HepG2 (cell line): ENCODE measurements around the gene ZNF17. TPM values are rescaled to one million over a fixed set of nuclear protein-coding genes. Genes with fewer than 3 reads are reported as not detected.

Source experiments
- HDAC2 ChIP-seq: sonication (generic); formaldehyde crosslinking; IDR thresholded peaks from 2 replicates; pipeline ENCODE4 v1.4.0; 2020; ENCODE audit warnings: missing genetic modification reagents
- KAT8 ChIP-seq: IDR thresholded peaks from 2 replicates; pipeline ENCODE4 v1.6.1; 2016; ENCODE audit warnings: missing genetic modification reagents, missing compliant biosample characterization
- MIXL1 ChIP-seq: IDR thresholded peaks from 2 replicates; pipeline ENCODE4 v1.6.1; 2016
- PAWR ChIP-seq: sonication (generic); formaldehyde crosslinking; IDR thresholded peaks from 2 replicates; pipeline ENCODE4 v1.4.0; 2020; ENCODE audit warnings: missing genetic modification reagents, mild to moderate bottlenecking, borderline replicate concordance
- PHF8 ChIP-seq: sonication (generic); formaldehyde crosslinking; IDR thresholded peaks from 2 replicates; pipeline ENCODE4 v1.5.0; 2020; ENCODE audit warnings: missing genetic modification reagents
- RFX1 ChIP-seq: fragments of 450-650 bp; IDR thresholded peaks from 2 replicates; pipeline ENCODE4 v1.6.1; 2017
- SAP130 ChIP-seq: IDR thresholded peaks from 2 replicates; pipeline ENCODE4 v1.6.1; 2016; ENCODE audit warnings: low read depth
- TBX3 ChIP-seq: fragments of 450-650 bp; IDR thresholded peaks from 2 replicates; pipeline ENCODE4 v1.6.1; 2017; ENCODE audit warnings: antibody characterized with exemption, mild to moderate bottlenecking, inconsistent platforms, borderline replicate concordance
- ZBTB1 ChIP-seq: sonication (generic); formaldehyde crosslinking; IDR thresholded peaks from 2 replicates; pipeline ENCODE4 v1.4.0; 2020; ENCODE audit warnings: missing genetic modification reagents, borderline replicate concordance
- ZBTB10 ChIP-seq: sonication (generic); formaldehyde crosslinking; IDR thresholded peaks from 2 replicates; pipeline ENCODE4 v1.4.0; 2020; ENCODE audit warnings: missing genetic modification reagents, borderline replicate concordance
- ZNF619 ChIP-seq: sonication (generic); formaldehyde crosslinking; IDR thresholded peaks from 2 replicates; pipeline ENCODE4 v1.4.0; 2020; ENCODE audit warnings: mild to moderate bottlenecking, missing genetic modification reagents
- ZNF816 ChIP-seq: sonication (generic); formaldehyde crosslinking; IDR thresholded peaks from 2 replicates; pipeline ENCODE4 v1.8.0; 2022; ENCODE audit warnings: missing genetic modification reagents, mild to moderate bottlenecking, borderline replicate concordance
- polyA plus RNA-seq, 8 experiments: library from polyadenylated mRNA; depleted of rRNA in 3 of 8; stranded (reverse) in 7 of 8; unstranded in 1 of 8; fragments of >200 nt; fragmentation: Illumina TruSeq in 4 of 8; extraction: Trizol in 4 of 8; gene quantifications; 2 replicates each; pipeline versions ENCODE4 v1.2.1 to v1.2.3, GENCODE V29; 2011 to 2016; ENCODE audit warnings: low read depth in 4 of 8, missing spikeins in 1 of 8, mixed read lengths in 1 of 8; ENCODE audit not compliant: insufficient read depth in 1 of 8
- total RNA-seq, 5 experiments: library from RNA; depleted of rRNA; stranded (reverse); fragments of >200 nt; fragmentation: Illumina TruSeq; extraction: Trizol; gene quantifications; 2 replicates each; pipeline ENCODE4 v1.2.3, GENCODE V29; 2016; ENCODE audit warnings: low read depth in 1 of 5
- TF ChIP-seq, protein P1 (sequence below): sonication (generic); formaldehyde crosslinking; IDR thresholded peaks from 2 replicates; pipeline ENCODE4 v1.4.0; 2020; ENCODE audit warnings: missing genetic modification reagents
- TF ChIP-seq, protein P2 (sequence below): sonication (generic); formaldehyde crosslinking; IDR thresholded peaks from 2 replicates; pipeline ENCODE4 v1.5.1; 2020; ENCODE audit warnings: mild to moderate bottlenecking, missing genetic modification reagents, moderate library complexity
- TF ChIP-seq, protein P3 (sequence below): sonication (generic); formaldehyde crosslinking; IDR thresholded peaks from 2 replicates; pipeline ENCODE4 v1.4.0; 2020; ENCODE audit warnings: mild to moderate bottlenecking, missing genetic modification reagents
- TF ChIP-seq, protein P4 (sequence below): IDR thresholded peaks from 2 replicates; pipeline ENCODE4 v1.6.1; 2016; ENCODE audit warnings: mild to moderate bottlenecking, missing biosample characterization, missing genetic modification reagents

The ZNF17 gene
- total and polyA plus RNA-seq, 2 of the 13 experiments (the other 11 are each of a cell fraction or from before 2014, with no cell fraction given), result 3.7 to 10.1 TPM

- TF ChIP-seq KAT8 (CRISPR knock-in tag) (peak; percentile 97), RFX1 (peak; percentile 68), PHF8 (CRISPR knock-in tag) (peak; percentile 74), ZBTB10 (no peak), PAWR (CRISPR knock-in tag) (no peak), ZNF619 (CRISPR knock-in tag) (0 out of 2 replicates have a peak, but pooled peaks have one; percentile 68), ZNF816 (no peak), TBX3 (peak; percentile 44; the same call in 1 of the 2 replicates), SAP130 (CRISPR knock-in tag) (peak; percentile 95), MIXL1 (CRISPR knock-in tag) (peak; percentile 68), HDAC2 (CRISPR knock-in tag) (peak; percentile 50), ZBTB1 (CRISPR knock-in tag) (no peak)
- TF ChIP-seq, protein P1, sequence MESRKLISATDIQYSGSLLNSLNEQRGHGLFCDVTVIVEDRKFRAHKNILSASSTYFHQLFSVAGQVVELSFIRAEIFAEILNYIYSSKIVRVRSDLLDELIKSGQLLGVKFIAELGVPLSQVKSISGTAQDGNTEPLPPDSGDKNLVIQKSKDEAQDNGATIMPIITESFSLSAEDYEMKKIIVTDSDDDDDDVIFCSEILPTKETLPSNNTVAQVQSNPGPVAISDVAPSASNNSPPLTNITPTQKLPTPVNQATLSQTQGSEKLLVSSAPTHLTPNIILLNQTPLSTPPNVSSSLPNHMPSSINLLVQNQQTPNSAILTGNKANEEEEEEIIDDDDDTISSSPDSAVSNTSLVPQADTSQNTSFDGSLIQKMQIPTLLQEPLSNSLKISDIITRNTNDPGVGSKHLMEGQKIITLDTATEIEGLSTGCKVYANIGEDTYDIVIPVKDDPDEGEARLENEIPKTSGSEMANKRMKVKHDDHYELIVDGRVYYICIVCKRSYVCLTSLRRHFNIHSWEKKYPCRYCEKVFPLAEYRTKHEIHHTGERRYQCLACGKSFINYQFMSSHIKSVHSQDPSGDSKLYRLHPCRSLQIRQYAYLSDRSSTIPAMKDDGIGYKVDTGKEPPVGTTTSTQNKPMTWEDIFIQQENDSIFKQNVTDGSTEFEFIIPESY (CRISPR knock-in tag), result 0 out of 2 replicates have a peak, but pooled peaks have one; percentile 35
- TF ChIP-seq, protein P2, sequence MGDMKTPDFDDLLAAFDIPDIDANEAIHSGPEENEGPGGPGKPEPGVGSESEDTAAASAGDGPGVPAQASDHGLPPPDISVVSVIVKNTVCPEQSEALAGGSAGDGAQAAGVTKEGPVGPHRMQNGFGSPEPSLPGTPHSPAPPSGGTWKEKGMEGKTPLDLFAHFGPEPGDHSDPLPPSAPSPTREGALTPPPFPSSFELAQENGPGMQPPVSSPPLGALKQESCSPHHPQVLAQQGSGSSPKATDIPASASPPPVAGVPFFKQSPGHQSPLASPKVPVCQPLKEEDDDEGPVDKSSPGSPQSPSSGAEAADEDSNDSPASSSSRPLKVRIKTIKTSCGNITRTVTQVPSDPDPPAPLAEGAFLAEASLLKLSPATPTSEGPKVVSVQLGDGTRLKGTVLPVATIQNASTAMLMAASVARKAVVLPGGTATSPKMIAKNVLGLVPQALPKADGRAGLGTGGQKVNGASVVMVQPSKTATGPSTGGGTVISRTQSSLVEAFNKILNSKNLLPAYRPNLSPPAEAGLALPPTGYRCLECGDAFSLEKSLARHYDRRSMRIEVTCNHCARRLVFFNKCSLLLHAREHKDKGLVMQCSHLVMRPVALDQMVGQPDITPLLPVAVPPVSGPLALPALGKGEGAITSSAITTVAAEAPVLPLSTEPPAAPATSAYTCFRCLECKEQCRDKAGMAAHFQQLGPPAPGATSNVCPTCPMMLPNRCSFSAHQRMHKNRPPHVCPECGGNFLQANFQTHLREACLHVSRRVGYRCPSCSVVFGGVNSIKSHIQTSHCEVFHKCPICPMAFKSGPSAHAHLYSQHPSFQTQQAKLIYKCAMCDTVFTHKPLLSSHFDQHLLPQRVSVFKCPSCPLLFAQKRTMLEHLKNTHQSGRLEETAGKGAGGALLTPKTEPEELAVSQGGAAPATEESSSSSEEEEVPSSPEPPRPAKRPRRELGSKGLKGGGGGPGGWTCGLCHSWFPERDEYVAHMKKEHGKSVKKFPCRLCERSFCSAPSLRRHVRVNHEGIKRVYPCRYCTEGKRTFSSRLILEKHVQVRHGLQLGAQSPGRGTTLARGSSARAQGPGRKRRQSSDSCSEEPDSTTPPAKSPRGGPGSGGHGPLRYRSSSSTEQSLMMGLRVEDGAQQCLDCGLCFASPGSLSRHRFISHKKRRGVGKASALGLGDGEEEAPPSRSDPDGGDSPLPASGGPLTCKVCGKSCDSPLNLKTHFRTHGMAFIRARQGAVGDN (CRISPR knock-in tag), result peak; percentile 86
- TF ChIP-seq, protein P3, sequence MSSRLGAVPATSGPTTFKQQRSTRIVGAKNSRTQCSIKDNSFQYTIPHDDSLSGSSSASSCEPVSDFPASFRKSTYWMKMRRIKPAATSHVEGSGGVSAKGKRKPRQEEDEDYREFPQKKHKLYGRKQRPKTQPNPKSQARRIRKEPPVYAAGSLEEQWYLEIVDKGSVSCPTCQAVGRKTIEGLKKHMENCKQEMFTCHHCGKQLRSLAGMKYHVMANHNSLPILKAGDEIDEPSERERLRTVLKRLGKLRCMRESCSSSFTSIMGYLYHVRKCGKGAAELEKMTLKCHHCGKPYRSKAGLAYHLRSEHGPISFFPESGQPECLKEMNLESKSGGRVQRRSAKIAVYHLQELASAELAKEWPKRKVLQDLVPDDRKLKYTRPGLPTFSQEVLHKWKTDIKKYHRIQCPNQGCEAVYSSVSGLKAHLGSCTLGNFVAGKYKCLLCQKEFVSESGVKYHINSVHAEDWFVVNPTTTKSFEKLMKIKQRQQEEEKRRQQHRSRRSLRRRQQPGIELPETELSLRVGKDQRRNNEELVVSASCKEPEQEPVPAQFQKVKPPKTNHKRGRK, result no peak
- TF ChIP-seq, protein P4, sequence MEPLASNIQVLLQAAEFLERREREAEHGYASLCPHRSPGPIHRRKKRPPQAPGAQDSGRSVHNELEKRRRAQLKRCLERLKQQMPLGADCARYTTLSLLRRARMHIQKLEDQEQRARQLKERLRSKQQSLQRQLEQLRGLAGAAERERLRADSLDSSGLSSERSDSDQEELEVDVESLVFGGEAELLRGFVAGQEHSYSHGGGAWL, result peak; percentile 28
Observed at GRCh38 chr19:57389730-57390598, 21.0 kb upstream of the ZNF17 start, which contains the start of gene ZNF548 (continued).
